Left lung (tissue), 10 donors: ENCODE results near the gene IGFBP5. TPM values are rescaled to one million over a fixed set of nuclear protein-coding genes. Genes with fewer than 3 reads are reported as not detected.
A peak's percentile ranks its signal among the peaks of the same experiment; 100 is the strongest.

Source experiments
- ATAC-seq: fragments of 200-7000 bp; cut with Tn5 transposase; one replicate; pipeline ENCODE4 v1.9.1; 2020; ENCODE audit warnings: moderate library complexity
- DNase-seq, 4 donors: peaks; one replicate each; pipeline ENCODE4 v3.0.0-alpha.2; 2013 to 2020
- H3K27ac ChIP-seq, 2 donors: fragments of 200-600 bp; sonication (generic) in 1 of 2; one replicate each; pipeline versions ENCODE4 v1.5.0 to v1.8.0; 2020 to 2021
- H3K27me3 ChIP-seq, 2 donors: fragments of 200-600 bp; sonication (generic) in 1 of 2; one replicate each; pipeline versions ENCODE4 v1.5.0 to v1.8.0; 2020 to 2021
- H3K36me3 ChIP-seq, 2 donors: fragments of 200-600 bp; sonication (generic) in 1 of 2; one replicate each; pipeline versions ENCODE4 v1.5.0 to v1.8.0; 2020 to 2021
- H3K4me1 ChIP-seq, 2 donors: fragments of 200-600 bp; one replicate each; pipeline ENCODE4 v1.8.0; 2021
- H3K4me3 ChIP-seq, 2 donors: fragments of 200-600 bp; sonication (generic) in 1 of 2; one replicate each; pipeline versions ENCODE4 v1.5.0 to v1.8.0; 2020 to 2021; ENCODE audit warnings: mild to moderate bottlenecking in 1 of 2
- H3K9me3 ChIP-seq, 2 donors: fragments of 200-600 bp; sonication (generic) in 1 of 2; one replicate each; pipeline versions ENCODE4 v1.5.0 to v1.8.0; 2020 to 2021
- CTCF ChIP-seq, 2 donors: fragments of 200-600 bp; sonication (generic) in 1 of 2; IDR thresholded peaks; one replicate each; pipeline versions ENCODE4 v1.5.0 to v1.8.0; 2021; ENCODE audit warnings: antibody characterized with exemption in 2 of 2
- intact Hi-C, 2 donors: fragments of 100-400 bp; cut with DNase I; formaldehyde crosslinking; loops; one replicate each; pipeline versions ENCODE4 v1.11.2 to v1.14.2; 2022
- polyA plus RNA-seq, 6 donors: library from polyadenylated mRNA; unstranded; fragments of 120-200 nt; gene quantifications; one replicate each; pipeline ENCODE4 v1.2.1, GENCODE V29; 2013; ENCODE audit not compliant: insufficient read length in 6 of 6
- total RNA-seq, 2 donors: library from RNA; stranded (reverse); fragmentation: NEBNext Ultra II Directional; extraction: Animal tissue kit (Norgen Biotek cat#: 25700); gene quantifications; one replicate each; pipeline ENCODE4 v1.2.1, GENCODE V29; 2021
- donor health status: DM: no; HTN: yes; CAD: no.
- donor health status: DM: no; HTN: no; CAD: no.

IGFBP5 gene
- total and polyA plus RNA-seq, 8 donors: 89.4 to 149 (median 121) TPM

- no peak for ATAC-seq
- Histone ChIP-seq H3K27me3 (no peaks in the 10 kb centered on the region), H3K9me3 (no peaks in the 10 kb centered on the region), H3K4me3 (no peak overlapping the region), H3K27ac (peak overlapping the region in 1 of 2 donors; percentile 15), H3K36me3 (no peaks in the 10 kb centered on the region), H3K4me1 (no peaks in the 10 kb centered on the region)
- DNase-seq: no peak
- TF ChIP-seq CTCF (IDR thresholded peaks at IDR 0.05): no peak
- intact Hi-C loops: no loop called here
Observed at GRCh38 chr2:216644842-216645635, 50.3 kb downstream of the IGFBP5 start.

GRCh38 chr2:216643986-216644659, 51.2 kb downstream of the IGFBP5 start:
- intact Hi-C loops: no loop called here
- H3K27ac ChIP-seq: no peak overlapping the region
- TF ChIP-seq CTCF (IDR thresholded peaks at IDR 0.05): no peak
- ATAC-seq: no peak
- H3K27me3 ChIP-seq: peaks cover 0 to 6% of the 10 kb centered on the region in 2 donors
- H3K36me3 ChIP-seq: no peaks in the 10 kb centered on the region
- no peaks in the 10 kb centered on the region for H3K4me1 ChIP-seq
- no peaks in the 10 kb centered on the region for H3K9me3 ChIP-seq
- DNase-seq: no peak
- H3K4me3 ChIP-seq: no peak overlapping the region

- intact Hi-C loops: no loop called here
- DNase-seq (no peak), ATAC-seq (no peak)
- Histone ChIP-seq H3K27me3 (peaks cover 4 to 71% of the 10 kb centered on the region in 2 donors), H3K9me3 (no peaks in the 10 kb centered on the region), H3K4me3 (no peak overlapping the region), H3K36me3 (no peaks in the 10 kb centered on the region), H3K27ac (no peak overlapping the region), H3K4me1 (peaks cover 0 to 27% of the 10 kb centered on the region in 2 donors)
- no peak for TF ChIP-seq CTCF (IDR thresholded peaks at IDR 0.05)
Observed at GRCh38 chr2:216637472-216637871, 57.9 kb downstream of the IGFBP5 start.

GRCh38 chr2:216636551-216637450, 58.5 kb downstream of the IGFBP5 start:
- peak; percentile 75 for ATAC-seq
- H3K4me3 ChIP-seq: no peak overlapping the region

More at GRCh38 chr2:216636551-216637450, 58.5 kb downstream of the IGFBP5 start:
- Histone ChIP-seq H3K36me3 (no peaks in the 10 kb centered on the region), H3K4me1 (peaks cover 0 to 27% of the 10 kb centered on the region in 2 donors), H3K27me3 (peaks cover 4 to 78% of the 10 kb centered on the region in 2 donors), H3K9me3 (no peaks in the 10 kb centered on the region), H3K27ac (no peak overlapping the region)
- DNase-seq: peak in 2 of 4 donors; percentile 70 to 75
- TF ChIP-seq CTCF (IDR thresholded peaks at IDR 0.05): no peak
- intact Hi-C loops: no loop called here
